Hepatocyte (in vitro differentiated cells): Measurements from ENCODE around the gene TPX2. TPM values are rescaled to one million over a fixed set of nuclear protein-coding genes. Genes with fewer than 3 reads are reported as not detected.

Experiments
- DNase-seq: peaks from one replicate; pipeline ENCODE4 v3.0.0-alpha.2; 2016; ENCODE audit warnings: low spot score
- H2AFZ ChIP-seq: fragments of 200-600 bp; sonication (generic); 2 replicates; pipeline ENCODE4 v1.6.0; 2016; ENCODE audit warnings: antibody characterized with exemption, mild to moderate bottlenecking
- H3K27ac ChIP-seq: fragments of 200-600 bp; sonication (generic); 2 replicates; pipeline ENCODE4 v1.5.1; 2016; ENCODE audit warnings: mild to moderate bottlenecking
- H3K27me3 ChIP-seq: fragments of 200-600 bp; sonication (generic); 2 replicates; pipeline ENCODE4 v1.6.1; 2016
- H3K36me3 ChIP-seq: fragments of 200-600 bp; sonication (generic); replicated peaks from 2 replicates; pipeline ENCODE4 v1.5.1; 2016; ENCODE audit warnings: low read depth; ENCODE audit not compliant: insufficient read depth
- H3K4me1 ChIP-seq: fragments of 200-600 bp; sonication (generic); 2 replicates; pipeline ENCODE4 v1.5.1; 2016; ENCODE audit warnings: mild to moderate bottlenecking, moderate library complexity; ENCODE audit not compliant: insufficient read depth
- H3K4me2 ChIP-seq: fragments of 200-600 bp; sonication (generic); 2 replicates; pipeline ENCODE4 v1.6.0; 2016
- H3K4me3 ChIP-seq: fragments of 200-600 bp; sonication (generic); 2 replicates; pipeline ENCODE4 v1.5.1; 2016; ENCODE audit warnings: mild to moderate bottlenecking
- H3K79me2 ChIP-seq: fragments of 200-600 bp; sonication (generic); 2 replicates; pipeline ENCODE4 v1.6.0; 2017; ENCODE audit warnings: mild to moderate bottlenecking
- H3K9me2 ChIP-seq: fragments of 200-600 bp; sonication (generic); replicated peaks from 2 replicates; pipeline ENCODE4 v1.6.0; 2017; ENCODE audit warnings: mild to moderate bottlenecking; ENCODE audit not compliant: insufficient read depth
- H3K9me3 ChIP-seq: fragments of 200-600 bp; sonication (generic); 2 replicates; pipeline ENCODE4 v1.5.1; 2016; ENCODE audit warnings: low read depth, mild to moderate bottlenecking
- H4K20me1 ChIP-seq: fragments of 200-600 bp; sonication (generic); 2 replicates; pipeline ENCODE4 v1.6.0; 2016; ENCODE audit warnings: mild to moderate bottlenecking; ENCODE audit not compliant: insufficient read depth, poor library complexity, severe bottlenecking
- EZH2 ChIP-seq: fragments of 200-600 bp; sonication (generic); IDR thresholded peaks from 2 replicates; pipeline ENCODE4 v1.6.1; 2016; ENCODE audit warnings: antibody characterized with exemption, mild to moderate bottlenecking, borderline replicate concordance
- EZH2phosphoT487 ChIP-seq: fragments of 200-600 bp; sonication (generic); IDR thresholded peaks from one replicate; pipeline ENCODE4 v1.6.1; 2018; ENCODE audit warnings: antibody characterized with exemption, mild to moderate bottlenecking, low read depth, moderate library complexity; ENCODE audit not compliant: unreplicated experiment, severe bottlenecking
- WGBS: methylation state at CpG from one replicate; pipeline ENCODE4 v1.1.6; 2016; ENCODE audit warnings: low lambda C conversion rate; ENCODE audit errors: missing lambda C conversion rate; 5-methylcytosine and 5-hydroxymethylcytosine counted together
- polyA plus RNA-seq: library from polyadenylated mRNA; unstranded; fragments of >200 nt; fragmentation: Nextera tagmentation; extraction: Ambion mirVana; gene quantifications from 2 replicates; pipeline ENCODE4 v1.2.1, GENCODE V29; 2016
- total RNA-seq: library from RNA; depleted of rRNA; stranded (reverse); fragments of >200 nt; gene quantifications from 2 replicates; pipeline ENCODE4 v1.2.3, GENCODE V29; 2014
- TF ChIP-seq, protein P1 (sequence below): fragments of 200-600 bp; sonication (generic); IDR thresholded peaks from 2 replicates; pipeline ENCODE4 v1.5.1; 2016; ENCODE audit warnings: antibody characterized with exemption, mild to moderate bottlenecking; ENCODE audit not compliant: poor library complexity

The TPX2 gene
- total and polyA plus RNA-seq, 2 experiments from 2014 or later, result 16.3 to 23.9 TPM

GRCh38 chr20:31699801-31700728 lies 39.0 kb upstream of the TPX2 start:
- Histone ChIP-seq H3K4me3 (no peak overlapping the region), H3K27ac (peak overlapping the region; percentile 99), H3K9me2 (no peaks in the 10 kb centered on the region), H3K4me1 (peaks cover 42% of the 10 kb centered on the region), H3K27me3 (no peaks in the 10 kb centered on the region), H3K79me2 (peaks cover 86% of the 10 kb centered on the region), H3K9me3 (no peaks in the 10 kb centered on the region), H3K36me3 (no peaks in the 10 kb centered on the region), H2AFZ (no peak overlapping the region), H3K4me2 (no peak overlapping the region), H4K20me1 (no peaks in the 10 kb centered on the region)
- TF ChIP-seq EZH2phosphoT487 (no peak), EZH2 (peak; percentile 30)
- 94% methylated on average over 7 of the region's 7 CpGs for WGBS
- DNase-seq, result no peak

DNA sequence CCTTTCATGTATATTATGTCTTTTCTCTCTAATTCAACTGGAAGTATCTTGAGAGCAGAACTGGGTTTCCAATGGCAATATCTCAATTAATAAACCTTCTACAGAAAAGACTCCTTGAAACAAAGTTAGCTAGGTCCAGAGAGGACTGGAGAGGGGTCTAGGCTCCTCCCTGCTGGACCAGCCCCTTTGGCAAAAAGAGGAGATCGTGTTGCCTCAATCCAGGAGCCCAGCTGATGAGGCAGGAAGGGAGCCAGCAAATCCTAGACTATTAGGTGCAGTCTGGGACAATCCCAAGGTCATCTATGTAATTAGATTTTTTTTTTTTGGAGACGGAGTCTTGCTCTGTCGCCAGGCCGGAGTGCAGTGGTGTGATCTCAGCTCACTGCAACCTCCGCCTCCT lies 38.3 kb upstream of the TPX2 start:
- H3K79me2 ChIP-seq, result peaks cover 86% of the 10 kb centered on the region
- no peaks in the 10 kb centered on the region for H3K27me3 ChIP-seq
- no peaks in the 10 kb centered on the region for H3K36me3 ChIP-seq
- H3K9me3 ChIP-seq, result no peaks in the 10 kb centered on the region
- H3K4me1 ChIP-seq, result peaks cover 45% of the 10 kb centered on the region
- H4K20me1 ChIP-seq, result no peaks in the 10 kb centered on the region
- no peaks in the 10 kb centered on the region for H3K9me2 ChIP-seq
- H3K27ac ChIP-seq, result peak overlapping the region; percentile 99
- H3K4me2 ChIP-seq, result no peak overlapping the region
- no peak for DNase-seq
- no peak overlapping the region for H3K4me3 ChIP-seq
- no peak overlapping the region for H2AFZ ChIP-seq
- 92% methylated on average over 5 of the region's 5 CpGs for WGBS
- no peak for TF ChIP-seq EZH2

DNA sequence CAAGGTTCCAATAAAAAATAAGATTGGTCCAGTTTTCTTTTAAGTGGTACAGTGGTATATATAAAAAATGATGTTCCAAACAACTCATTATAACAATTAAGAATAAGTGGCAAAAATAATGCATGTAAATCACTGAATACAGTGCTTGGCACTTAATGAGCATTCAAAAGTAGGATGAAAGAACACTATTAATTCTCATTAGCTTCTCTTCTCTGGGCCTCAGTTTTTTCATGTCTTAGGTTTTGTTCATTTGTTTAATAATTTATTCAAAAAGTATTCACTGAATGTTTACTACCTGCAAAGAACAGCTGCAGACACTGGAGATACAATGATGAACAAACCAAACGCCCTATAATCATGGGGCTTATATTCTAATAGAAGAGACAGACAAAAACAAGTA lies 37.5 kb upstream of the TPX2 start:
- H3K4me2 ChIP-seq, result no peak overlapping the region
- H3K4me3 ChIP-seq, result no peak overlapping the region
- H3K27ac ChIP-seq, result peak overlapping the region; percentile 99
- TF ChIP-seq EZH2, result no peak
- TF ChIP-seq EZH2phosphoT487, result no peak
- TF ChIP-seq, protein P1, sequence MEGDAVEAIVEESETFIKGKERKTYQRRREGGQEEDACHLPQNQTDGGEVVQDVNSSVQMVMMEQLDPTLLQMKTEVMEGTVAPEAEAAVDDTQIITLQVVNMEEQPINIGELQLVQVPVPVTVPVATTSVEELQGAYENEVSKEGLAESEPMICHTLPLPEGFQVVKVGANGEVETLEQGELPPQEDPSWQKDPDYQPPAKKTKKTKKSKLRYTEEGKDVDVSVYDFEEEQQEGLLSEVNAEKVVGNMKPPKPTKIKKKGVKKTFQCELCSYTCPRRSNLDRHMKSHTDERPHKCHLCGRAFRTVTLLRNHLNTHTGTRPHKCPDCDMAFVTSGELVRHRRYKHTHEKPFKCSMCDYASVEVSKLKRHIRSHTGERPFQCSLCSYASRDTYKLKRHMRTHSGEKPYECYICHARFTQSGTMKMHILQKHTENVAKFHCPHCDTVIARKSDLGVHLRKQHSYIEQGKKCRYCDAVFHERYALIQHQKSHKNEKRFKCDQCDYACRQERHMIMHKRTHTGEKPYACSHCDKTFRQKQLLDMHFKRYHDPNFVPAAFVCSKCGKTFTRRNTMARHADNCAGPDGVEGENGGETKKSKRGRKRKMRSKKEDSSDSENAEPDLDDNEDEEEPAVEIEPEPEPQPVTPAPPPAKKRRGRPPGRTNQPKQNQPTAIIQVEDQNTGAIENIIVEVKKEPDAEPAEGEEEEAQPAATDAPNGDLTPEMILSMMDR, result no peak
- WGBS, result 91% methylated on average over 1 of the region's 1 CpG
- peaks cover 48% of the 10 kb centered on the region for H3K4me1 ChIP-seq
- H3K9me3 ChIP-seq, result no peaks in the 10 kb centered on the region
- no peak for DNase-seq
- no peak overlapping the region for H2AFZ ChIP-seq
- H3K9me2 ChIP-seq, result no peaks in the 10 kb centered on the region
- H3K79me2 ChIP-seq, result peaks cover 89% of the 10 kb centered on the region
- no peaks in the 10 kb centered on the region for H4K20me1 ChIP-seq
- H3K36me3 ChIP-seq, result no peaks in the 10 kb centered on the region
- H3K27me3 ChIP-seq, result no peaks in the 10 kb centered on the region

GRCh38 chr20:31704225-31705119 lies 34.6 kb upstream of the TPX2 start:
- no peak for TF ChIP-seq EZH2phosphoT487
- TF ChIP-seq, protein P1, result no peak
- TF ChIP-seq EZH2, result no peak

More at GRCh38 chr20:31704225-31705119, 34.6 kb upstream of the TPX2 start:
- H2AFZ ChIP-seq, result no peak overlapping the region
- H3K27ac ChIP-seq, result peak overlapping the region; percentile 99
- WGBS, result 53% methylated on average over 11 of the region's 11 CpGs
- no peaks in the 10 kb centered on the region for H4K20me1 ChIP-seq
- H3K9me3 ChIP-seq, result no peaks in the 10 kb centered on the region
- H3K79me2 ChIP-seq, result peaks cover 91% of the 10 kb centered on the region
- no peaks in the 10 kb centered on the region for H3K27me3 ChIP-seq
- peaks cover 51% of the 10 kb centered on the region for H3K4me1 ChIP-seq
- H3K36me3 ChIP-seq, result peaks cover 5% of the 10 kb centered on the region
- peak overlapping the region; percentile 45 for H3K4me2 ChIP-seq
- no peaks in the 10 kb centered on the region for H3K9me2 ChIP-seq
- peak; percentile 92 for DNase-seq
- H3K4me3 ChIP-seq, result no peak overlapping the region
